Measurements from ENCODE around the gene CLOCK.
"Not testable (repeated sequence)": the region's sequence is repeated elsewhere in the genome, so short reads cannot be mapped to it uniquely, and the experiment has no call there.

GRCh38 chr4:55551964-55552363, 5.3 kb upstream of the CLOCK start:
- not testable (repeated sequence) for TF ChIP-seq CTCF (IDR thresholded peaks at IDR 0.05); POLR2A (IDR thresholded peaks at IDR 0.05; ENCODE audit: low read depth); POLR2AphosphoS5 (IDR thresholded peaks at IDR 0.05)

All from esophagus muscularis mucosa (tissue), 3 donors.